SU-DHL-6 (cell line): ENCODE results near the gene LRRC46.

ENCODE experiments used
- H2AFZ ChIP-seq: fragments of 200-600 bp; sonication (generic); 2 replicates; pipeline ENCODE4 v1.6.1; 2014; ENCODE audit warnings: low read depth, mild to moderate bottlenecking, moderate library complexity, mixed read lengths, antibody characterized with exemption, low read length; ENCODE audit not compliant: severe bottlenecking
- H3F3A ChIP-seq: fragments of 200-600 bp; shearing (Covaris generic); 2 replicates; pipeline ENCODE4 v1.6.0; 2016; ENCODE audit warnings: antibody characterized with exemption, mild to moderate bottlenecking; ENCODE audit not compliant: insufficient read depth
- H3K27ac ChIP-seq: fragments of 200-600 bp; sonication (generic); 2 replicates; pipeline ENCODE4 v1.5.1; 2016; ENCODE audit warnings: low read depth, mild to moderate bottlenecking, low read length, moderate library complexity, mixed read lengths
- H3K27me3 ChIP-seq: fragments of 200-600 bp; sonication (generic), shearing (Covaris generic); 2 replicates; pipeline ENCODE4 v1.6.0; 2014; ENCODE audit warnings: mild to moderate bottlenecking, low read length
- H3K36me3 ChIP-seq: fragments of 200-600 bp; sonication (generic); 2 replicates; pipeline ENCODE4 v1.6.1; 2014; ENCODE audit warnings: mild to moderate bottlenecking, low read length, mixed read lengths
- H3K4me2 ChIP-seq: fragments of 300-600, 200-600 bp; shearing (Covaris generic), sonication (generic); 2 replicates; pipeline ENCODE4 v1.6.0; 2014; ENCODE audit warnings: low read length, low read depth, mild to moderate bottlenecking; ENCODE audit not compliant: poor library complexity, severe bottlenecking
- H3K4me3 ChIP-seq: fragments of 200-600 bp; sonication (generic); 2 replicates; pipeline ENCODE4 v1.5.1; 2014; ENCODE audit warnings: antibody characterized with exemption, low read length, mild to moderate bottlenecking, mixed read lengths; ENCODE audit not compliant: insufficient read depth, poor library complexity, severe bottlenecking
- H3K79me2 ChIP-seq: fragments of 200-600 bp; sonication (generic); 2 replicates; pipeline ENCODE4 v1.6.1; 2014; ENCODE audit warnings: mild to moderate bottlenecking, low read length, moderate library complexity; ENCODE audit not compliant: insufficient read depth
- H3K9ac ChIP-seq: fragments of 200-600 bp; sonication (generic); 2 replicates; pipeline ENCODE4 v1.7.0; 2014; ENCODE audit warnings: mild to moderate bottlenecking, low read length
- H3K9me2 ChIP-seq: fragments of 200-600 bp; sonication (generic); replicated peaks from 2 replicates; pipeline ENCODE4 v1.6.1; 2014; ENCODE audit warnings: low read length; ENCODE audit not compliant: insufficient read depth
- H3K9me3 ChIP-seq: fragments of 200-600 bp; sonication (generic); 2 replicates; pipeline ENCODE4 v1.6.1; 2014; ENCODE audit warnings: low read length, mixed read lengths; ENCODE audit not compliant: insufficient read depth
- H4K20me1 ChIP-seq: fragments of 200-600 bp; sonication (generic); 2 replicates; pipeline ENCODE4 v1.6.1; 2014; ENCODE audit warnings: low read depth, mild to moderate bottlenecking, antibody characterized with exemption, low read length, moderate library complexity, mixed read lengths
- CTCF ChIP-seq: fragments of 200-600 bp; sonication (generic); IDR thresholded peaks from one replicate; pipeline ENCODE4 v1.5.1; 2017; ENCODE audit warnings: antibody characterized with exemption, mild to moderate bottlenecking, low read length, moderate library complexity; ENCODE audit not compliant: insufficient read depth, poor library complexity, severe bottlenecking
- EZH2phosphoT487 ChIP-seq: fragments of 200-600 bp; sonication (generic), shearing (Covaris generic); conservative IDR thresholded peaks from 2 replicates; pipeline ENCODE4 v1.6.1; 2018; ENCODE audit warnings: mild to moderate bottlenecking, antibody characterized with exemption, low read length, moderate library complexity, mixed read lengths

The LRRC46 gene

DNA sequence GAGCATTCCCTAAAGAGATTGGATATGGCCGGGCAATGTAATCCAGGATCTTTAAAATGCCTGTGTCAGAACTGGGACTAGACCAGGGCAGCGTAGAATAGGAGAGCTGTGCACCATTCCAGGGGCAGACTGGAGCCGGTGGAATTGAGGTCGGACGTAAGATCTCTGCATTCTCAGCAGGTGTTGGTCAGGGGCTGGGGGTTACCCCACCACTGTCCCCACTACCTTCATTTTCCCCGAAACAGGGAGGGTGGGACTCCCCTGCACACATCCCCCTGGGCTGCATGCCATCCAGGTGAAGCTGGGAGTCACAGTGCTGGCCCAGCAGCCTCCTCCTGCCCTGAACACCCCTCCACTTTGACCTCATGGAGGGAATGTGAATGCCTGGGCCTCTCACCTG is 27.7 kb upstream of the LRRC46 start:
- no peaks in the 10 kb centered on the region for H3K9me2 ChIP-seq

DNA sequence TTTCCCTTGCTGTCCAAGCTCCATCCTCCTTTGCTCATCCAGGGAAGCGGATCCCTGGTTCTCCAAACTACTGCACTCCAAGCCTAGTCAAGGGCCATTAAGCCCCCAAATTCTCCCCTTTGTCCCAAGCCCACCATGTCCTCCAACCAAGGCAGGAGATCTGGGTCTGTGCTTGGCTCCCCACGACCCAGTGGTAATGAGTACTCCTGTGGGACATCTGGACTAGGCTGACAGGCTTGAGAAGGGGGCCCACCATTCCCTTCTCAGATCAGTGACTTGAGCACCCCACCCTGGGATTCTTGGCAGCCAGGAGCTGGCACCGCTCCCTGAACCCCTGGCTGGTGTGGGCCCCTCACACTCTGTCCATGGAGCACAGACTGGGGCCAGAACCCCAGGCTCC is 27.0 kb upstream of the LRRC46 start:
- Histone ChIP-seq H3K9me2 (no peaks in the 10 kb centered on the region), H3K79me2 (no peaks in the 10 kb centered on the region), H3K36me3 (no peaks in the 10 kb centered on the region), H3K9me3 (no peaks in the 10 kb centered on the region), H3K4me2 (no peak overlapping the region), H2AFZ (no peak overlapping the region), H3K27me3 (no peaks in the 10 kb centered on the region), H4K20me1 (no peaks in the 10 kb centered on the region), H3K27ac (no peak overlapping the region), H3K9ac (no peak overlapping the region), H3F3A (no peaks in the 10 kb centered on the region), H3K4me3 (no peak overlapping the region)
- TF ChIP-seq CTCF = no peak
- TF ChIP-seq EZH2phosphoT487 = no peak

More for the DNA sequence above, 27.7 kb upstream of the LRRC46 start:
- H3K4me2 ChIP-seq = no peak overlapping the region
- H2AFZ ChIP-seq = no peak overlapping the region
- H3K9ac ChIP-seq = no peak overlapping the region
- H3K27ac ChIP-seq = no peak overlapping the region
- no peaks in the 10 kb centered on the region for H3F3A ChIP-seq
- no peaks in the 10 kb centered on the region for H4K20me1 ChIP-seq
- no peak for TF ChIP-seq CTCF
- no peak for TF ChIP-seq EZH2phosphoT487
- no peak overlapping the region for H3K4me3 ChIP-seq
- no peaks in the 10 kb centered on the region for H3K36me3 ChIP-seq
- no peaks in the 10 kb centered on the region for H3K9me3 ChIP-seq
- no peaks in the 10 kb centered on the region for H3K79me2 ChIP-seq
- H3K27me3 ChIP-seq = no peaks in the 10 kb centered on the region

GRCh38 chr17:47806026-47806912 is 25.2 kb upstream of the LRRC46 start:
- no peak overlapping the region for H3K4me3 ChIP-seq
- no peak overlapping the region for H2AFZ ChIP-seq
- no peaks in the 10 kb centered on the region for H3K79me2 ChIP-seq
- H3K36me3 ChIP-seq = no peaks in the 10 kb centered on the region
- H3F3A ChIP-seq = no peaks in the 10 kb centered on the region
- TF ChIP-seq EZH2phosphoT487 (no peak), CTCF (no peak)
- no peaks in the 10 kb centered on the region for H3K9me3 ChIP-seq
- H3K27ac ChIP-seq = no peak overlapping the region
- H4K20me1 ChIP-seq = no peaks in the 10 kb centered on the region
- H3K4me2 ChIP-seq = no peak overlapping the region
- H3K27me3 ChIP-seq = no peaks in the 10 kb centered on the region
- no peaks in the 10 kb centered on the region for H3K9me2 ChIP-seq
- H3K9ac ChIP-seq = no peak overlapping the region
